K562 (cell line): ENCODE results near the gene PLOD1. TPM values are rescaled to one million over a fixed set of nuclear protein-coding genes. Genes with fewer than 3 reads are reported as not detected.
A peak's percentile ranks its signal among the peaks of the same experiment; 100 is the strongest.

Source experiments
- BACH1 ChIP-seq: fragments of 200-800 bp; sonication (Bioruptor generic); IDR thresholded peaks from 2 replicates; pipeline ENCODE4 v1.6.1; 2016; ENCODE audit warnings: missing genetic modification characterization, missing compliant biosample characterization
- CBX8 ChIP-seq: fragments of 200-600 bp; sonication (generic); IDR thresholded peaks from 2 replicates; pipeline ENCODE4 v1.6.1; 2012; ENCODE audit warnings: borderline replicate concordance, mixed run types, low read depth, mild to moderate bottlenecking, moderate library complexity, mixed read lengths, low read length, control low read depth, inconsistent platforms; ENCODE audit not compliant: poor library complexity, severe bottlenecking; ENCODE audit errors: extremely low read depth
- CEBPG ChIP-seq, 3 experiments: fragments of 200-800 bp in 1 of 3; sonication (Bioruptor generic) in 1 of 3; sonication (generic) in 1 of 3; formaldehyde crosslinking in 1 of 3; IDR thresholded peaks in 2 of 3; conservative IDR thresholded peaks in 1 of 3; 2 replicates each; pipeline versions ENCODE4 v1.6.1 to v1.8.0; 2016 to 2022; ENCODE audit warnings: missing compliant biosample characterization in 2 of 3, missing genetic modification characterization in 2 of 3, mild to moderate bottlenecking in 1 of 3, missing genetic modification reagents in 1 of 3
- ELF4 ChIP-seq: fragments of 450-650 bp; formaldehyde crosslinking; IDR thresholded peaks from 2 replicates; pipeline ENCODE4 v1.4.0; 2022; ENCODE audit warnings: missing genetic modification characterization
- EP300 ChIP-seq: IDR thresholded peaks from 2 replicates; pipeline ENCODE4 v1.6.1; 2012; ENCODE audit warnings: low read length, improper control_type of control experiment
- GTF2A2 ChIP-seq: IDR thresholded peaks from 2 replicates; pipeline ENCODE4 v1.6.1; 2016; ENCODE audit warnings: mild to moderate bottlenecking, missing genetic modification characterization, missing compliant biosample characterization
- MAFF ChIP-seq: IDR thresholded peaks from 2 replicates; pipeline ENCODE4 v1.6.1; 2012; ENCODE audit warnings: low read length, improper control_type of control experiment
- MEF2D ChIP-seq: conservative IDR thresholded peaks from 2 replicates; pipeline ENCODE4 v1.6.1; 2016; ENCODE audit warnings: low read depth, missing genetic modification characterization, missing compliant biosample characterization
- MYC ChIP-seq, 2 experiments: fragments of 250-450 bp in 1 of 2; sonication (Bioruptor Pico) in 1 of 2; IDR thresholded peaks; 2 replicates each; pipeline versions ENCODE4 v1.5.1 to v1.6.1; 2012 to 2021; ENCODE audit warnings: low read depth in 2 of 2, borderline replicate concordance in 1 of 2, improper control_type of control experiment in 1 of 2, low read length in 1 of 2, mild to moderate bottlenecking in 1 of 2, moderate library complexity in 1 of 2
- NCOA4 ChIP-seq: fragments of 450-650 bp; IDR thresholded peaks from 2 replicates; pipeline ENCODE4 v1.6.1; 2018; ENCODE audit warnings: mild to moderate bottlenecking; ENCODE audit not compliant: partially characterized antibody
- NFIC ChIP-seq: fragments of 450-650 bp; IDR thresholded peaks from 2 replicates; pipeline ENCODE4 v1.6.1; 2017; ENCODE audit warnings: mild to moderate bottlenecking, inconsistent platforms
- RAD21 ChIP-seq, 2 experiments: fragments of 250-450 bp in 1 of 2; fragments of 450-650 bp in 1 of 2; sonication (Bioruptor Pico) in 1 of 2; formaldehyde crosslinking in 1 of 2; IDR thresholded peaks in 1 of 2; conservative IDR thresholded peaks in 1 of 2; 2 replicates each; pipeline versions ENCODE4 v1.4.0 to v1.8.0; 2020 to 2022; ENCODE audit warnings: mild to moderate bottlenecking in 2 of 2, moderate library complexity in 1 of 2
- RFX5 ChIP-seq: IDR thresholded peaks from 2 replicates; pipeline ENCODE4 v1.6.1; 2011; ENCODE audit warnings: low read depth, mild to moderate bottlenecking, improper control_type of control experiment, low read length
- SMAD4 ChIP-seq: fragments of 250-450 bp; sonication (Bioruptor Pico); conservative IDR thresholded peaks from 2 replicates; pipeline ENCODE4 v1.8.0; 2021; ENCODE audit warnings: inconsistent platforms, mild to moderate bottlenecking, moderate library complexity
- TAF9B ChIP-seq: fragments of 450-650 bp; IDR thresholded peaks from 2 replicates; pipeline ENCODE4 v1.6.1; 2018; ENCODE audit warnings: mild to moderate bottlenecking; ENCODE audit not compliant: partially characterized antibody
- YBX1 ChIP-seq: fragments of 450-650 bp; IDR thresholded peaks from 2 replicates; pipeline ENCODE4 v1.7.1; 2016; ENCODE audit warnings: mild to moderate bottlenecking
- ZBTB1 ChIP-seq: sonication (generic); formaldehyde crosslinking; IDR thresholded peaks from 2 replicates; pipeline ENCODE4 v1.8.1; 2023; ENCODE audit warnings: missing genetic modification reagents, low read depth, mild to moderate bottlenecking, borderline replicate concordance
- ZBTB8A ChIP-seq: fragments of 450-650 bp; IDR thresholded peaks from 2 replicates; pipeline ENCODE4 v1.6.1; 2018; ENCODE audit warnings: mild to moderate bottlenecking, moderate library complexity; ENCODE audit not compliant: partially characterized antibody
- ZFX ChIP-seq: sonication (generic); formaldehyde crosslinking; IDR thresholded peaks from 2 replicates; pipeline ENCODE4 v1.8.0; 2022; ENCODE audit warnings: mild to moderate bottlenecking, missing genetic modification reagents, moderate library complexity
- ZNF445 ChIP-seq: fragments of 250-450 bp; sonication (Bioruptor Pico); IDR thresholded peaks from 2 replicates; pipeline ENCODE4 v1.4.0; 2020; ENCODE audit warnings: low read depth, mild to moderate bottlenecking, moderate library complexity
- ZNF644 ChIP-seq: fragments of 200-800 bp; sonication (Bioruptor generic); IDR thresholded peaks from 2 replicates; pipeline ENCODE4 v1.6.1; 2016; ENCODE audit warnings: low read depth, missing genetic modification characterization, missing compliant biosample characterization
- ZNF830 ChIP-seq: fragments of 250-450 bp; sonication (Bioruptor Pico); IDR thresholded peaks from 2 replicates; pipeline ENCODE4 v1.5.0; 2021; ENCODE audit warnings: mild to moderate bottlenecking
- ZSCAN29 ChIP-seq: fragments of 450-650 bp; IDR thresholded peaks from 2 replicates; pipeline ENCODE4 v1.6.1; 2017
- polyA plus RNA-seq, 8 experiments: library from polyadenylated mRNA; depleted of rRNA in 4 of 8; stranded (reverse) in 5 of 8; unstranded in 3 of 8; fragments of >200 nt; fragmentation: Nextera tagmentation in 2 of 8; fragmentation: Illumina TruSeq in 1 of 8; extraction: Ambion mirVana in 2 of 8; extraction: Trizol in 1 of 8; gene quantifications; 2 replicates each; pipeline versions ENCODE4 v1.2.1 to v1.2.3, GENCODE V29; 2011 to 2014; ENCODE audit warnings: inconsistent platforms in 1 of 8, missing spikeins in 1 of 8
- total RNA-seq, 7 experiments: library from RNA; depleted of rRNA in 6 of 7; stranded (reverse); fragments of >200 nt in 6 of 7; fragmentation: Illumina TruSeq in 2 of 7; extraction: Trizol in 2 of 7; gene quantifications; 2 replicates each; pipeline versions ENCODE4 v1.2.1 to v1.2.3, GENCODE V29; 2011 to 2021; ENCODE audit warnings: low replicate concordance in 1 of 7
- TF ChIP-seq, protein P1 (sequence below): sonication (generic); formaldehyde crosslinking; IDR thresholded peaks from 2 replicates; pipeline ENCODE4 v1.8.0; 2022; ENCODE audit warnings: missing genetic modification reagents, mild to moderate bottlenecking, moderate library complexity, borderline replicate concordance
- TF ChIP-seq, protein P2 (sequence below): sonication (generic); formaldehyde crosslinking; IDR thresholded peaks from 2 replicates; pipeline ENCODE4 v1.8.1; 2022; ENCODE audit warnings: missing genetic modification reagents
- TF ChIP-seq, protein P3 (sequence below): sonication (generic); formaldehyde crosslinking; IDR thresholded peaks from 2 replicates; pipeline ENCODE4 v1.8.0; 2022; ENCODE audit warnings: missing genetic modification reagents, mild to moderate bottlenecking, borderline replicate concordance

PLOD1 gene
- total and polyA plus RNA-seq, 9 of the 15 experiments (the other 6 are each of a cell fraction or from before 2014, with no cell fraction given), result 16.6 to 90.8 (median 52.7) TPM

- TF ChIP-seq ZBTB1 (no peak), BACH1 (tag) (no peak; the same call in 1 of the 2 replicates), ZNF445 (CRISPR knock-in tag) (no peak), ZNF644 (tag) (no peak), GTF2A2 (tag) (no peak), ZSCAN29 (no peak), TAF9B (no peak), SMAD4 (CRISPR knock-in tag) (peak; percentile 88), MAFF (no peak), CEBPG (CRISPR knock-in tag; IDR thresholded peaks at IDR 0.05) (peak; percentile 30; the same call in 1 of the 2 replicates), CEBPG (tag; conservative IDR thresholded peaks at IDR 0.05 in 1 of 2, IDR thresholded peaks at IDR 0.05 in 1 of 2) (peak; percentile 36 to 76; a peak in 2 of 4 replicates), NCOA4 (no peak), YBX1 (no peak), ZBTB8A (no peak), MYC (IDR thresholded peaks at IDR 0.05; ENCODE audit: low read depth, low read length) (peak; percentile 77), MYC (CRISPR knock-in tag; IDR thresholded peaks at IDR 0.05; ENCODE audit: borderline replicate concordance, low read depth) (no peak), ELF4 (no peak), RFX5 (no peak), RAD21 (CRISPR knock-in tag; conservative IDR thresholded peaks at IDR 0.05 in 1 of 2, IDR thresholded peaks at IDR 0.05 in 1 of 2) (no peak), CBX8 (no peak), MEF2D (tag) (0 out of 2 replicates have a peak, but pooled peaks have one; percentile 42), NFIC (no peak), ZFX (CRISPR knock-in tag) (no peak), EP300 (peak; percentile 67), ZNF830 (CRISPR knock-in tag) (no peak)
- TF ChIP-seq, protein P1, sequence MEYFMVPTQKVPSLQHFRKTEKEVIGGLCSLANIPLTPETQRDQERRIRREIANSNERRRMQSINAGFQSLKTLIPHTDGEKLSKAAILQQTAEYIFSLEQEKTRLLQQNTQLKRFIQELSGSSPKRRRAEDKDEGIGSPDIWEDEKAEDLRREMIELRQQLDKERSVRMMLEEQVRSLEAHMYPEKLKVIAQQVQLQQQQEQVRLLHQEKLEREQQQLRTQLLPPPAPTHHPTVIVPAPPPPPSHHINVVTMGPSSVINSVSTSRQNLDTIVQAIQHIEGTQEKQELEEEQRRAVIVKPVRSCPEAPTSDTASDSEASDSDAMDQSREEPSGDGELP (CRISPR knock-in tag), result peak; percentile 43; the same call in 1 of the 2 replicates
- TF ChIP-seq, protein P2, sequence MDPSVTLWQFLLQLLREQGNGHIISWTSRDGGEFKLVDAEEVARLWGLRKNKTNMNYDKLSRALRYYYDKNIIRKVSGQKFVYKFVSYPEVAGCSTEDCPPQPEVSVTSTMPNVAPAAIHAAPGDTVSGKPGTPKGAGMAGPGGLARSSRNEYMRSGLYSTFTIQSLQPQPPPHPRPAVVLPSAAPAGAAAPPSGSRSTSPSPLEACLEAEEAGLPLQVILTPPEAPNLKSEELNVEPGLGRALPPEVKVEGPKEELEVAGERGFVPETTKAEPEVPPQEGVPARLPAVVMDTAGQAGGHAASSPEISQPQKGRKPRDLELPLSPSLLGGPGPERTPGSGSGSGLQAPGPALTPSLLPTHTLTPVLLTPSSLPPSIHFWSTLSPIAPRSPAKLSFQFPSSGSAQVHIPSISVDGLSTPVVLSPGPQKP (CRISPR knock-in tag), result no peak
- TF ChIP-seq, protein P3, sequence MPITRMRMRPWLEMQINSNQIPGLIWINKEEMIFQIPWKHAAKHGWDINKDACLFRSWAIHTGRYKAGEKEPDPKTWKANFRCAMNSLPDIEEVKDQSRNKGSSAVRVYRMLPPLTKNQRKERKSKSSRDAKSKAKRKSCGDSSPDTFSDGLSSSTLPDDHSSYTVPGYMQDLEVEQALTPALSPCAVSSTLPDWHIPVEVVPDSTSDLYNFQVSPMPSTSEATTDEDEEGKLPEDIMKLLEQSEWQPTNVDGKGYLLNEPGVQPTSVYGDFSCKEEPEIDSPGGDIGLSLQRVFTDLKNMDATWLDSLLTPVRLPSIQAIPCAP (CRISPR knock-in tag), result no peak
Observed at GRCh38 chr1:11955221-11955620, 20.7 kb downstream of the PLOD1 start (continued).
